Measurements from ENCODE around the gene MYO3B. TPM values are rescaled to one million over a fixed set of nuclear protein-coding genes. Genes with fewer than 3 reads are reported as not detected.

The MYO3B gene
- total RNA-seq, 1 experiment from 2014 or later = 0.63 TPM

GRCh38 chr2:170163411-170164065, 14.4 kb upstream of the MYO3B start:
- no peak overlapping the region for H3K4me3 Mint-ChIP-seq
- Histone ChIP-seq H4K91ac (ENCODE audit: insufficient read length, low read depth, low read length) (no peak overlapping the region), H3T11ph (ENCODE audit: low read length) (no peak overlapping the region), H3K14ac (ENCODE audit: insufficient read depth, low read length) (no peak overlapping the region), H3K27me3 (ENCODE audit: insufficient read depth, low read length) (no peaks in the 10 kb centered on the region), H3K23me2 (ENCODE audit: insufficient read length, low read depth, low read length, poor library complexity, severe bottlenecking) (no peaks in the 10 kb centered on the region), H2BK120ac (ENCODE audit: low read depth, low read length, poor library complexity, severe bottlenecking) (no peak overlapping the region), H2AFZ (ENCODE audit: low read length) (no peak overlapping the region), H3K4ac (ENCODE audit: low read depth, low read length) (no peak overlapping the region), H2BK12ac (ENCODE audit: insufficient read length, low read depth, low read length) (no peak overlapping the region), H4K5ac (ENCODE audit: insufficient read length, low read depth, low read length) (no peak overlapping the region), H3K79me1 (ENCODE audit: insufficient read depth, low read depth, low read length, poor library complexity, severe bottlenecking) (no peaks in the 10 kb centered on the region), H3K23ac (ENCODE audit: insufficient read length, low read depth, low read length) (no peak overlapping the region), H3K27ac (ENCODE audit: insufficient read length, low read depth, low read length) (no peak overlapping the region), H4K8ac (replicated peaks; ENCODE audit: insufficient read length, low read depth, low read length) (no peak overlapping the region), H3K9me3 (ENCODE audit: control insufficient read depth, low read depth, low read length) (no peaks in the 10 kb centered on the region), H2BK15ac (ENCODE audit: low read depth, low read length) (no peak overlapping the region), H3K4me2 (ENCODE audit: insufficient read depth, insufficient read length, low read length) (no peak overlapping the region), H3K56ac (ENCODE audit: insufficient read length, low read depth, low read length) (no peak overlapping the region), H2BK5ac (ENCODE audit: insufficient read length, low read length) (no peak overlapping the region), H3K18ac (ENCODE audit: insufficient read length, low read depth, low read length) (no peak overlapping the region), H3K9ac (ENCODE audit: extremely low read depth, insufficient read length, low read length) (no peak overlapping the region), H3K4me1 (ENCODE audit: insufficient read depth, low read length) (peaks cover 5% of the 10 kb centered on the region), H2BK20ac (ENCODE audit: low read depth, low read length, poor library complexity, severe bottlenecking) (no peak overlapping the region), H2AK5ac (ENCODE audit: insufficient read length, low read length) (no peak overlapping the region), H3K79me2 (ENCODE audit: insufficient read depth, low read length) (no peaks in the 10 kb centered on the region), H4K20me1 (ENCODE audit: control insufficient read depth, insufficient read depth, insufficient read length) (no peaks in the 10 kb centered on the region)
- H3K4me1 Mint-ChIP-seq = peaks cover 16 to 23% of the 10 kb centered on the region in 2 experiments
- no peaks in the 10 kb centered on the region for H3K27me3 Mint-ChIP-seq (ENCODE audit: low read depth)
- no peak for DNase-seq
- no peaks in the 10 kb centered on the region; a peak in 2 of 7 replicates for H3K36me3 Mint-ChIP-seq (ENCODE audit: insufficient read depth in 1 of 3, low read depth in 3 of 3)
- H3K27ac Mint-ChIP-seq = no peak overlapping the region
- no CpG with 5 or more reads among the region's 6 CpGs for WGBS (ENCODE audit: extremely low coverage, insufficient read length, low lambda C conversion rate)
- H3K9me3 Mint-ChIP-seq = no peaks in the 10 kb centered on the region
- TF ChIP-seq, protein P1, sequence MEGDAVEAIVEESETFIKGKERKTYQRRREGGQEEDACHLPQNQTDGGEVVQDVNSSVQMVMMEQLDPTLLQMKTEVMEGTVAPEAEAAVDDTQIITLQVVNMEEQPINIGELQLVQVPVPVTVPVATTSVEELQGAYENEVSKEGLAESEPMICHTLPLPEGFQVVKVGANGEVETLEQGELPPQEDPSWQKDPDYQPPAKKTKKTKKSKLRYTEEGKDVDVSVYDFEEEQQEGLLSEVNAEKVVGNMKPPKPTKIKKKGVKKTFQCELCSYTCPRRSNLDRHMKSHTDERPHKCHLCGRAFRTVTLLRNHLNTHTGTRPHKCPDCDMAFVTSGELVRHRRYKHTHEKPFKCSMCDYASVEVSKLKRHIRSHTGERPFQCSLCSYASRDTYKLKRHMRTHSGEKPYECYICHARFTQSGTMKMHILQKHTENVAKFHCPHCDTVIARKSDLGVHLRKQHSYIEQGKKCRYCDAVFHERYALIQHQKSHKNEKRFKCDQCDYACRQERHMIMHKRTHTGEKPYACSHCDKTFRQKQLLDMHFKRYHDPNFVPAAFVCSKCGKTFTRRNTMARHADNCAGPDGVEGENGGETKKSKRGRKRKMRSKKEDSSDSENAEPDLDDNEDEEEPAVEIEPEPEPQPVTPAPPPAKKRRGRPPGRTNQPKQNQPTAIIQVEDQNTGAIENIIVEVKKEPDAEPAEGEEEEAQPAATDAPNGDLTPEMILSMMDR (conservative IDR thresholded peaks at IDR 0.05) = no peak

Measured in H9 (cell line).